ENCODE data around the gene ST14. TPM values are rescaled to one million over a fixed set of nuclear protein-coding genes. Genes with fewer than 3 reads are reported as not detected.

The ST14 gene
- total RNA-seq, 1 donor from 2014 or later, result 43.2 TPM

- intact Hi-C loops (cut with DNase I), result loop anchor here (5.0 kb wide), 1 partner anchor 49 kb away; no protein-coding TSS in a partner anchor
- H3K27me3 ChIP-seq, result no peaks in the 10 kb centered on the region
- H3K9me3 ChIP-seq, result no peaks in the 10 kb centered on the region
- H3K4me1 ChIP-seq, result peaks cover 19% of the 10 kb centered on the region
- no peak overlapping the region for H3K27ac ChIP-seq
- peaks cover 0 to 19% of the 10 kb centered on the region in 2 donors for H3K36me3 ChIP-seq
- no peak for DNase-seq (ENCODE audit: extremely low spot score in 2 of 2)
- TF ChIP-seq POLR2AphosphoS5 (IDR thresholded peaks at IDR 0.05; ENCODE audit: insufficient read depth in 1 of 2, low read depth in 1 of 2) (no peak), CTCF (IDR thresholded peaks at IDR 0.05) (no peak), POLR2A (IDR thresholded peaks at IDR 0.05) (no peak)
- no peak overlapping the region for H3K4me3 ChIP-seq
Measured at GRCh38 chr11:130121445-130121978, 38.1 kb upstream of the ST14 start.

GRCh38 chr11:130122141-130122575, 37.4 kb upstream of the ST14 start:
- intact Hi-C loops (cut with DNase I), result loop anchor here (5.0 kb wide), 1 partner anchor 50 kb away; no protein-coding TSS in a partner anchor
- Histone ChIP-seq H3K27ac (no peak overlapping the region), H3K36me3 (peaks cover 0 to 19% of the 10 kb centered on the region in 2 donors)

GRCh38 chr11:130123414-130124040, 36.1 kb upstream of the ST14 start:
- no peak for DNase-seq (ENCODE audit: extremely low spot score in 2 of 2)
- H3K4me1 ChIP-seq, result peaks cover 19% of the 10 kb centered on the region
- H3K27me3 ChIP-seq, result no peaks in the 10 kb centered on the region
- TF ChIP-seq CTCF (IDR thresholded peaks at IDR 0.05), result no peak
- TF ChIP-seq POLR2AphosphoS5 (IDR thresholded peaks at IDR 0.05; ENCODE audit: insufficient read depth in 1 of 2, low read depth in 1 of 2), result no peak
- no peak for TF ChIP-seq POLR2A (IDR thresholded peaks at IDR 0.05)
- H3K4me3 ChIP-seq, result no peak overlapping the region
- peaks cover 0 to 32% of the 10 kb centered on the region in 2 donors for H3K36me3 ChIP-seq
- H3K9me3 ChIP-seq, result no peaks in the 10 kb centered on the region
- intact Hi-C loops (cut with DNase I), result loop anchor here (5.0 kb wide), 1 partner anchor 51 kb away; no protein-coding TSS in a partner anchor
- H3K27ac ChIP-seq, result peak overlapping the region; percentile 22

More at GRCh38 chr11:130122141-130122575, 37.4 kb upstream of the ST14 start:
- peaks cover 19% of the 10 kb centered on the region for H3K4me1 ChIP-seq
- H3K4me3 ChIP-seq, result no peak overlapping the region
- no peak for TF ChIP-seq POLR2AphosphoS5 (IDR thresholded peaks at IDR 0.05; ENCODE audit: insufficient read depth in 1 of 2, low read depth in 1 of 2)
- TF ChIP-seq CTCF (IDR thresholded peaks at IDR 0.05), result no peak
- TF ChIP-seq POLR2A (IDR thresholded peaks at IDR 0.05), result no peak
- no peaks in the 10 kb centered on the region for H3K27me3 ChIP-seq
- H3K9me3 ChIP-seq, result no peaks in the 10 kb centered on the region
- DNase-seq (ENCODE audit: extremely low spot score in 2 of 2), result no peak

- intact Hi-C loops (cut with DNase I), result loop anchor here (5.0 kb wide), 1 partner anchor 52 kb away; no protein-coding TSS in a partner anchor
- no peak overlapping the region for H3K4me3 ChIP-seq
- TF ChIP-seq POLR2AphosphoS5 (IDR thresholded peaks at IDR 0.05; ENCODE audit: insufficient read depth in 1 of 2, low read depth in 1 of 2), result peak; percentile 12 to 93
- TF ChIP-seq CTCF (IDR thresholded peaks at IDR 0.05), result no peak
- TF ChIP-seq POLR2A (IDR thresholded peaks at IDR 0.05), result no peak
Measured at GRCh38 chr11:130124096-130124495, 35.5 kb upstream of the ST14 start.

GRCh38 chr11:130125638-130126037, 33.9 kb upstream of the ST14 start:
- Histone ChIP-seq H3K4me1 (peaks cover 19% of the 10 kb centered on the region), H3K9me3 (no peaks in the 10 kb centered on the region), H3K4me3 (no peak overlapping the region), H3K27me3 (no peaks in the 10 kb centered on the region), H3K36me3 (peaks cover 0 to 49% of the 10 kb centered on the region in 2 donors), H3K27ac (no peak overlapping the region)
- intact Hi-C loops (cut with DNase I), result no loop called here
- DNase-seq (ENCODE audit: extremely low spot score in 2 of 2), result no peak
- no peak for TF ChIP-seq POLR2AphosphoS5 (IDR thresholded peaks at IDR 0.05; ENCODE audit: insufficient read depth in 1 of 2, low read depth in 1 of 2)
- no peak for TF ChIP-seq POLR2A (IDR thresholded peaks at IDR 0.05)
- TF ChIP-seq CTCF (IDR thresholded peaks at IDR 0.05), result no peak

More at GRCh38 chr11:130124096-130124495, 35.5 kb upstream of the ST14 start:
- H3K36me3 ChIP-seq, result peaks cover 0 to 38% of the 10 kb centered on the region in 2 donors
- no peaks in the 10 kb centered on the region for H3K9me3 ChIP-seq
- H3K4me1 ChIP-seq, result peaks cover 19% of the 10 kb centered on the region
- H3K27me3 ChIP-seq, result no peaks in the 10 kb centered on the region
- peak overlapping the region; percentile 22 for H3K27ac ChIP-seq
- DNase-seq (ENCODE audit: extremely low spot score in 2 of 2), result no peak

Measured in vagina (tissue), 2 donors.